Parathyroid adenoma (tissue), 2 donors: Measurements from ENCODE around the gene TMEM132A.
A peak's percentile ranks its signal among the peaks of the same experiment; 100 is the strongest.

ENCODE experiments used
- H2AFZ ChIP-seq: fragments of 300-600 bp; sonication (generic); one replicate; pipeline ENCODE4 v1.7.0; 2017; ENCODE audit warnings: antibody characterized with exemption, mild to moderate bottlenecking
- H3K27ac ChIP-seq: fragments of 300-600 bp; sonication (generic); one replicate; pipeline ENCODE4 v1.7.0; 2017
- H3K27me3 ChIP-seq: fragments of 300-600 bp; sonication (generic); one replicate; pipeline ENCODE4 v1.7.0; 2017; ENCODE audit warnings: low read length; ENCODE audit not compliant: control insufficient read depth, insufficient read depth
- H3K36me3 ChIP-seq: fragments of 300-600 bp; sonication (generic); one replicate; pipeline ENCODE4 v1.7.0; 2017; ENCODE audit warnings: low read length; ENCODE audit not compliant: control insufficient read depth, insufficient read depth
- H3K4me1 ChIP-seq: fragments of 300-600 bp; sonication (generic); one replicate; pipeline ENCODE4 v1.7.0; 2017; ENCODE audit warnings: control low read depth
- H3K4me2 ChIP-seq: fragments of 300-600 bp; sonication (generic); one replicate; pipeline ENCODE4 v1.7.0; 2017; ENCODE audit warnings: low read length
- H3K4me3 ChIP-seq: fragments of 300-600 bp; sonication (generic); one replicate; pipeline ENCODE4 v1.7.0; 2017; ENCODE audit warnings: low read depth, low read length
- H3K79me2 ChIP-seq: fragments of 300-600 bp; sonication (generic); one replicate; pipeline ENCODE4 v1.7.0; 2017; ENCODE audit warnings: control low read depth
- H3K9ac ChIP-seq: fragments of 300-600 bp; sonication (generic); one replicate; pipeline ENCODE4 v1.7.0; 2017; ENCODE audit warnings: mild to moderate bottlenecking
- H3K9me3 ChIP-seq: fragments of 300-600 bp; sonication (generic); one replicate; pipeline ENCODE4 v1.7.0; 2017; ENCODE audit warnings: low read length; ENCODE audit not compliant: control insufficient read depth
- CTCF ChIP-seq: fragments of 300-600 bp; sonication (generic); IDR thresholded peaks from one replicate; pipeline ENCODE4 v1.7.0; 2017; ENCODE audit warnings: antibody characterized with exemption, mild to moderate bottlenecking
- donor health status: primary hyperparathyroidism.

TMEM132A gene

GRCh38 chr11:60913793-60914632, 10.2 kb upstream of the TMEM132A start, which contains the start of gene TMEM109:
TMEM109 (plus strand) TSS chr11:60914158; CDS start chr11:60919694, 5,536 bp downstream.
- peaks cover 3% of the 10 kb centered on the region for H3K79me2 ChIP-seq
- peak within 1 kb of the TSS; percentile 28 for H3K9ac ChIP-seq
- peak within 1 kb of the TSS; percentile 83 for H3K4me2 ChIP-seq
- peak within 1 kb of the TSS; percentile 73 for H3K4me3 ChIP-seq
- no peak for TF ChIP-seq CTCF
- peaks cover 13% of the 10 kb centered on the region for H3K4me1 ChIP-seq
- H3K27ac ChIP-seq = peak within 1 kb of the TSS; percentile 94
- H3K9me3 ChIP-seq = no peaks in the 10 kb centered on the region
- H3K36me3 ChIP-seq = no peaks in the 10 kb centered on the region
- H3K27me3 ChIP-seq = no peaks in the 10 kb centered on the region
- peak within 1 kb of the TSS; percentile 96 for H2AFZ ChIP-seq

GRCh38 chr11:60914633-60915247, 9.5 kb upstream of the TMEM132A start:
- H3K27ac ChIP-seq = peak overlapping the region; percentile 94
- H3K4me3 ChIP-seq = peak overlapping the region; percentile 73
- H2AFZ ChIP-seq = peak overlapping the region; percentile 96
- no peak for TF ChIP-seq CTCF
- H3K4me1 ChIP-seq = peaks cover 13% of the 10 kb centered on the region
- H3K27me3 ChIP-seq = no peaks in the 10 kb centered on the region
- H3K9ac ChIP-seq = no peak overlapping the region
- no peaks in the 10 kb centered on the region for H3K36me3 ChIP-seq
- no peaks in the 10 kb centered on the region for H3K9me3 ChIP-seq
- peak overlapping the region; percentile 83 for H3K4me2 ChIP-seq
- H3K79me2 ChIP-seq = peaks cover 3% of the 10 kb centered on the region

- H3K9me3 ChIP-seq = no peaks in the 10 kb centered on the region
- TF ChIP-seq CTCF = no peak
- no peaks in the 10 kb centered on the region for H3K27me3 ChIP-seq
- H3K36me3 ChIP-seq = no peaks in the 10 kb centered on the region
- peak overlapping the region; percentile 83 for H3K4me2 ChIP-seq
- H3K4me3 ChIP-seq = peak overlapping the region; percentile 73
- peaks cover 3% of the 10 kb centered on the region for H3K79me2 ChIP-seq
- H3K27ac ChIP-seq = no peak overlapping the region
- peak overlapping the region; percentile 15 for H2AFZ ChIP-seq
- peaks cover 13% of the 10 kb centered on the region for H3K4me1 ChIP-seq
- H3K9ac ChIP-seq = no peak overlapping the region
Observed at GRCh38 chr11:60915248-60915914, 8.9 kb upstream of the TMEM132A start.

- Histone ChIP-seq H3K79me2 (peaks cover 3% of the 10 kb centered on the region), H3K4me2 (no peak overlapping the region), H3K27me3 (no peaks in the 10 kb centered on the region), H3K9ac (no peak overlapping the region), H2AFZ (no peak overlapping the region), H3K27ac (no peak overlapping the region), H3K9me3 (no peaks in the 10 kb centered on the region), H3K4me1 (peaks cover 13% of the 10 kb centered on the region), H3K36me3 (no peaks in the 10 kb centered on the region), H3K4me3 (no peak overlapping the region)
- TF ChIP-seq CTCF = no peak
Observed at GRCh38 chr11:60916669-60917206, 7.5 kb upstream of the TMEM132A start.
